Measurements from ENCODE around the gene WDR88. TPM values are rescaled to one million over a fixed set of nuclear protein-coding genes. Genes with fewer than 3 reads are reported as not detected.
A peak's percentile ranks its signal among the peaks of the same experiment; 100 is the strongest.
"Not testable (repeated sequence)": the region's sequence is repeated elsewhere in the genome, so short reads cannot be mapped to it uniquely, and the experiment has no call there.

WDR88 gene
- total and polyA plus RNA-seq, 4 donors, result 0.08 TPM; not detected in 2

DNA sequence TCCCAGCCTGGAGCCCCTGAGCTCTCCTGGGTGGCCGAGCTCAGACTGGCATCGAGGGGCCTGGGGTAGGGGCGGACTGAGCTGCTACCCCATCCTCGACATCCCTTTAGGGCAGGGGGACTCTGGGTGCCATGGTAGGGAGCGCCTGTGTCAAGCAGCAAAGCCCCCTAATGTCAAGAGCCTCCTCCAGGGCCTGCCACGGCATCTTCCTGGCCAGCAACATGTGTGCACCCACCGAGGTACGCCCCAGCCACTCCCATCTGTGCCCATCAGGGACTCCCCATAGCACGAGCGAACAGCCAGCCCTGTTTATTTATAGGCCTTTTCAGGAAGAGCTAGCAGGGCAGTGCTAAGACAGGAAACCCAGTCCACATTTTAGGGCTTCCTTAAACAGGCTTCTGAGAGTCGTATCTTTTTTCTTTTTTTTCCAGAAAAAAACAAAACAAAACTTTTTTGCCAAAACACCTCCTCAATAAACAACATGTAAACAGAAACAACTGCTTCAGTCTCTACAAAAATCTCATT is 76.5 kb downstream of the WDR88 start:
- TF ChIP-seq EGR1 (IDR thresholded peaks at IDR 0.05; ENCODE audit: low read depth in 2 of 2) (no peak), SP1 (IDR thresholded peaks at IDR 0.05) (no peak), JUND (IDR thresholded peaks at IDR 0.05) (no peak), TAF1 (conservative IDR thresholded peaks at IDR 0.05) (no peak)
- TF ChIP-seq, protein P1, sequence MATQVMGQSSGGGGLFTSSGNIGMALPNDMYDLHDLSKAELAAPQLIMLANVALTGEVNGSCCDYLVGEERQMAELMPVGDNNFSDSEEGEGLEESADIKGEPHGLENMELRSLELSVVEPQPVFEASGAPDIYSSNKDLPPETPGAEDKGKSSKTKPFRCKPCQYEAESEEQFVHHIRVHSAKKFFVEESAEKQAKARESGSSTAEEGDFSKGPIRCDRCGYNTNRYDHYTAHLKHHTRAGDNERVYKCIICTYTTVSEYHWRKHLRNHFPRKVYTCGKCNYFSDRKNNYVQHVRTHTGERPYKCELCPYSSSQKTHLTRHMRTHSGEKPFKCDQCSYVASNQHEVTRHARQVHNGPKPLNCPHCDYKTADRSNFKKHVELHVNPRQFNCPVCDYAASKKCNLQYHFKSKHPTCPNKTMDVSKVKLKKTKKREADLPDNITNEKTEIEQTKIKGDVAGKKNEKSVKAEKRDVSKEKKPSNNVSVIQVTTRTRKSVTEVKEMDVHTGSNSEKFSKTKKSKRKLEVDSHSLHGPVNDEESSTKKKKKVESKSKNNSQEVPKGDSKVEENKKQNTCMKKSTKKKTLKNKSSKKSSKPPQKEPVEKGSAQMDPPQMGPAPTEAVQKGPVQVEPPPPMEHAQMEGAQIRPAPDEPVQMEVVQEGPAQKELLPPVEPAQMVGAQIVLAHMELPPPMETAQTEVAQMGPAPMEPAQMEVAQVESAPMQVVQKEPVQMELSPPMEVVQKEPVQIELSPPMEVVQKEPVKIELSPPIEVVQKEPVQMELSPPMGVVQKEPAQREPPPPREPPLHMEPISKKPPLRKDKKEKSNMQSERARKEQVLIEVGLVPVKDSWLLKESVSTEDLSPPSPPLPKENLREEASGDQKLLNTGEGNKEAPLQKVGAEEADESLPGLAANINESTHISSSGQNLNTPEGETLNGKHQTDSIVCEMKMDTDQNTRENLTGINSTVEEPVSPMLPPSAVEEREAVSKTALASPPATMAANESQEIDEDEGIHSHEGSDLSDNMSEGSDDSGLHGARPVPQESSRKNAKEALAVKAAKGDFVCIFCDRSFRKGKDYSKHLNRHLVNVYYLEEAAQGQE (IDR thresholded peaks at IDR 0.05), result no peak
- TF ChIP-seq, protein P2, sequence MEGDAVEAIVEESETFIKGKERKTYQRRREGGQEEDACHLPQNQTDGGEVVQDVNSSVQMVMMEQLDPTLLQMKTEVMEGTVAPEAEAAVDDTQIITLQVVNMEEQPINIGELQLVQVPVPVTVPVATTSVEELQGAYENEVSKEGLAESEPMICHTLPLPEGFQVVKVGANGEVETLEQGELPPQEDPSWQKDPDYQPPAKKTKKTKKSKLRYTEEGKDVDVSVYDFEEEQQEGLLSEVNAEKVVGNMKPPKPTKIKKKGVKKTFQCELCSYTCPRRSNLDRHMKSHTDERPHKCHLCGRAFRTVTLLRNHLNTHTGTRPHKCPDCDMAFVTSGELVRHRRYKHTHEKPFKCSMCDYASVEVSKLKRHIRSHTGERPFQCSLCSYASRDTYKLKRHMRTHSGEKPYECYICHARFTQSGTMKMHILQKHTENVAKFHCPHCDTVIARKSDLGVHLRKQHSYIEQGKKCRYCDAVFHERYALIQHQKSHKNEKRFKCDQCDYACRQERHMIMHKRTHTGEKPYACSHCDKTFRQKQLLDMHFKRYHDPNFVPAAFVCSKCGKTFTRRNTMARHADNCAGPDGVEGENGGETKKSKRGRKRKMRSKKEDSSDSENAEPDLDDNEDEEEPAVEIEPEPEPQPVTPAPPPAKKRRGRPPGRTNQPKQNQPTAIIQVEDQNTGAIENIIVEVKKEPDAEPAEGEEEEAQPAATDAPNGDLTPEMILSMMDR (IDR thresholded peaks at IDR 0.05; ENCODE audit: low read depth, low read length, missing input control), result no peak
- TF ChIP-seq, protein P3, sequence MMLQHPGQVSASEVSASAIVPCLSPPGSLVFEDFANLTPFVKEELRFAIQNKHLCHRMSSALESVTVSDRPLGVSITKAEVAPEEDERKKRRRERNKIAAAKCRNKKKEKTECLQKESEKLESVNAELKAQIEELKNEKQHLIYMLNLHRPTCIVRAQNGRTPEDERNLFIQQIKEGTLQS (IDR thresholded peaks at IDR 0.05), result no peak
- TF ChIP-seq, protein P4, sequence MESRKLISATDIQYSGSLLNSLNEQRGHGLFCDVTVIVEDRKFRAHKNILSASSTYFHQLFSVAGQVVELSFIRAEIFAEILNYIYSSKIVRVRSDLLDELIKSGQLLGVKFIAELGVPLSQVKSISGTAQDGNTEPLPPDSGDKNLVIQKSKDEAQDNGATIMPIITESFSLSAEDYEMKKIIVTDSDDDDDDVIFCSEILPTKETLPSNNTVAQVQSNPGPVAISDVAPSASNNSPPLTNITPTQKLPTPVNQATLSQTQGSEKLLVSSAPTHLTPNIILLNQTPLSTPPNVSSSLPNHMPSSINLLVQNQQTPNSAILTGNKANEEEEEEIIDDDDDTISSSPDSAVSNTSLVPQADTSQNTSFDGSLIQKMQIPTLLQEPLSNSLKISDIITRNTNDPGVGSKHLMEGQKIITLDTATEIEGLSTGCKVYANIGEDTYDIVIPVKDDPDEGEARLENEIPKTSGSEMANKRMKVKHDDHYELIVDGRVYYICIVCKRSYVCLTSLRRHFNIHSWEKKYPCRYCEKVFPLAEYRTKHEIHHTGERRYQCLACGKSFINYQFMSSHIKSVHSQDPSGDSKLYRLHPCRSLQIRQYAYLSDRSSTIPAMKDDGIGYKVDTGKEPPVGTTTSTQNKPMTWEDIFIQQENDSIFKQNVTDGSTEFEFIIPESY (IDR thresholded peaks at IDR 0.05), result no peak
- H3K9me3 ChIP-seq (ENCODE audit: control insufficient read depth in 4 of 4, low read length in 3 of 4), result no peaks in the 10 kb centered on the region
- peaks cover 2 to 40% (median 28%) of the 10 kb centered on the region in 4 donors for H3K4me1 ChIP-seq (ENCODE audit: control insufficient read depth in 4 of 4, insufficient read depth in 4 of 4, low read length in 3 of 4)
- H3K36me3 ChIP-seq (ENCODE audit: control insufficient read depth in 4 of 4, insufficient read depth in 3 of 4, low read depth in 1 of 4, low read length in 3 of 4), result peaks cover 0 to 22% (median 7%) of the 10 kb centered on the region in 4 donors
- H3K27me3 ChIP-seq (ENCODE audit: control insufficient read depth in 4 of 4, insufficient read depth in 4 of 4, low read length in 3 of 4), result no peaks in the 10 kb centered on the region
- no peak for DNase-seq (ENCODE audit: low spot score)
- H3K9ac ChIP-seq (ENCODE audit: low read depth in 1 of 2, low read length in 2 of 2), result no peak overlapping the region
- H3K4me3 ChIP-seq (ENCODE audit: low read depth in 1 of 3, low read length in 3 of 3), result no peak overlapping the region
- 84% methylated on average over 11 of the region's 11 CpGs for WGBS
- H3K27ac ChIP-seq (ENCODE audit: low read depth in 1 of 2, low read length in 2 of 2), result no peak overlapping the region

DNA sequence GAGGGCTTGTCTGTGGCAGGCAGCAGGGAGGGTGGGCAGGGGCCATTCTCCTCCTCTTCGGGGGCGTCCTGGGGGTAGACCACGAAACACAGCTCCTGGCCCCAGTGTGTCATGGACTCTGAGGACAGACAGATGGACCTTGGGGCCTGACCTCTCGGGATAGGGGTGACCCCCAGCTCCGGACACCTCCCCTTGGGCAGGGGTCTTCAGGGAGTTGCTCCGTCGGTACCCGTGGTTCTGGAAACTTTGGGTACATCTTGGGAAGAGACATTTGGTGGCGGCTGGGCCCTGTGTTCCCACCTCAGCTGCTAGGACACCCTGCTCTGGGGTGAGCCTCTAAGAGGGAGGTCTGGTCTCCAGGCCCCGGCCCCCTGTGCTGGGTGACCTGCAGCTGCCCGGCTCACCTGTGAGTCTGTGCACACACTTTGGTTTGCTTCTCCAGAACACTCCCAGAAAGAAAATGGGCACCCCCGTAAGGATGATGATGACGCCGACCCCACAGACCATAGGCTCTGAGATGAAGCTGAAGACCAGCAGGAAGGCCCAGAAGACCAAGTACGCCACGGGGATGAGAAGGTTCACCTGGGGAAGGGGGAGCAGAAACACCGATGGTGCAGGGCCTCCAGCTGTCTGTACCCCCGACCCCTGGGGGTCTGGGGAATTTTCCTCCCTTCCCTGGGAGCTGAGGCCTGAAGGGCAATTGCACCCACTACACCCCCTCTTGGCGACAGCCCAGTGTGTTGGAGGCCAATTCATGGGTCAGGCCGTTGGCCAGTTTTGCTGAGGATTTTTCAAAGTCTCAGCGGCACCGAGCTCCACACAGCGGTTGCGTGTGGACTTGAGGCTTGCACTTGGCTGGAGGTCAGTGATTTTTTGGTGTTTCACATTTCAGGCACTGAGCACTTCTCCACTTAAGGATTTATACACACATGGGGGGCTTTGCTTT is 77.3 kb downstream of the WDR88 start:
- Histone ChIP-seq H3K27me3 (ENCODE audit: control insufficient read depth in 4 of 4, insufficient read depth in 4 of 4, low read length in 3 of 4) (no peaks in the 10 kb centered on the region), H3K9ac (ENCODE audit: low read depth in 1 of 2, low read length in 2 of 2) (peak overlapping the region in 1 of 2 donors; percentile 37), H3K36me3 (ENCODE audit: control insufficient read depth in 4 of 4, insufficient read depth in 3 of 4, low read depth in 1 of 4, low read length in 3 of 4) (peaks cover 0 to 18% (median 6%) of the 10 kb centered on the region in 4 donors), H3K4me3 (ENCODE audit: low read depth in 1 of 3, low read length in 3 of 3) (no peak overlapping the region), H3K9me3 (ENCODE audit: control insufficient read depth in 4 of 4, low read length in 3 of 4) (no peaks in the 10 kb centered on the region), H3K27ac (ENCODE audit: low read depth in 1 of 2, low read length in 2 of 2) (no peak overlapping the region), H3K4me1 (ENCODE audit: control insufficient read depth in 4 of 4, insufficient read depth in 4 of 4, low read length in 3 of 4) (peaks cover 2 to 40% (median 30%) of the 10 kb centered on the region in 4 donors)
- WGBS, result 78% methylated on average over 24 of the region's 24 CpGs
- TF ChIP-seq RAD21 (IDR thresholded peaks at IDR 0.05) (peak in 1 of 2 donors; percentile 60), FOXA2 (IDR thresholded peaks at IDR 0.05) (no peak), JUND (IDR thresholded peaks at IDR 0.05) (no peak), HNF4A (conservative IDR thresholded peaks at IDR 0.05) (no peak), GABPA (IDR thresholded peaks at IDR 0.05 in 1 of 2, conservative IDR thresholded peaks at IDR 0.05 in 1 of 2) (no peak), EGR1 (IDR thresholded peaks at IDR 0.05; ENCODE audit: low read depth in 2 of 2) (no peak)
- TF ChIP-seq, protein P3 (IDR thresholded peaks at IDR 0.05), result no peak
- TF ChIP-seq, protein P5, sequence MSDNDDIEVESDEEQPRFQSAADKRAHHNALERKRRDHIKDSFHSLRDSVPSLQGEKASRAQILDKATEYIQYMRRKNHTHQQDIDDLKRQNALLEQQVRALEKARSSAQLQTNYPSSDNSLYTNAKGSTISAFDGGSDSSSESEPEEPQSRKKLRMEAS (IDR thresholded peaks at IDR 0.05), result no peak
- TF ChIP-seq, protein P2 (IDR thresholded peaks at IDR 0.05; ENCODE audit: low read depth, low read length, missing input control), result peak; percentile 24
- DNase-seq (ENCODE audit: low spot score), result no peak

DNA sequence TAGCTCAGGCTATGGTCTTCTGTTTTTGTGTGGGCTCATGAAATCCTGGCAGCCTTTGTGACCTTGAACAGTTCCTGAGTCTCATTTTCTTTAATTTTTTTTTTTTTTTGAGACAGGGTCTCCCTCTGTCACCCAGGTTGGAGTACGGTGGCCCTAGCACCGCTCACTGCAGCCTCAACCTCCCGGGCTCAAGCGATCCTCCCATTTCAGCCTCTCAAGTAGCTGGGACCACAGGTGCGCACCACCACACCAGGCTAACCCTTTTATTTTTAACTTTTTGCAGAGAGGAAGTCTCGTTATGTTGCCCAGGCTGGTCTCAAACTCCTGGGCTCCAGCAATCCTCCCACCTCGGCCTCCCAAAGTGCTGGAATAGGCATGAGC is 77.9 kb downstream of the WDR88 start:
- not testable (repeated sequence) for H3K4me3 ChIP-seq (ENCODE audit: low read depth in 1 of 3, low read length in 3 of 3); H3K27me3 ChIP-seq (ENCODE audit: control insufficient read depth in 4 of 4, insufficient read depth in 4 of 4, low read length in 3 of 4); DNase-seq (ENCODE audit: low spot score); H3K27ac ChIP-seq (ENCODE audit: low read depth in 1 of 2, low read length in 2 of 2); H3K9me3 ChIP-seq (ENCODE audit: control insufficient read depth in 4 of 4, low read length in 3 of 4)
- WGBS, result 95% methylated on average over 7 of the region's 7 CpGs
- H3K9ac ChIP-seq (ENCODE audit: low read depth in 1 of 2, low read length in 2 of 2), result peak overlapping the region in 1 of 2 donors; percentile 37
- peaks cover 2 to 40% (median 30%) of the 10 kb centered on the region in 4 donors for H3K4me1 ChIP-seq (ENCODE audit: control insufficient read depth in 4 of 4, insufficient read depth in 4 of 4, low read length in 3 of 4)
- H3K36me3 ChIP-seq (ENCODE audit: control insufficient read depth in 4 of 4, insufficient read depth in 3 of 4, low read depth in 1 of 4, low read length in 3 of 4), result peaks cover 0 to 12% (median 6%) of the 10 kb centered on the region in 4 donors
